Endothelial cell of umbilical vein (primary cell): ENCODE data around the gene USP25. TPM values are rescaled to one million over a fixed set of nuclear protein-coding genes. Genes with fewer than 3 reads are reported as not detected.

Experiments used
- BruUV-seq: library from RNA; stranded (reverse); fragments of 400-500 nt; replicated peaks from 2 replicates; lab custom pipeline; 2021; lab: Mats Ljungman, UMichigan
- CTCF ChIA-PET: fragments of 300-600, 350-600 bp; sonication (Branson Sonifier 250); formaldehyde crosslinking; loops from one replicate; lab custom pipeline; 2021; ENCODE audit warnings: antibody characterized with exemption, inconsistent platforms; lab: Charles Lee
- POLR2A ChIA-PET: fragments of 300-600, 350-600 bp; sonication (Branson Sonifier 250); formaldehyde crosslinking; loops from one replicate; lab custom pipeline; 2021; ENCODE audit warnings: antibody characterized with exemption, inconsistent platforms; lab: Charles Lee
- DNase-seq: peaks from one replicate; pipeline ENCODE4 v3.0.0-alpha.2; 2011; ENCODE audit warnings: low read depth, low spot score
- FAIRE-seq: peaks from 2 replicates; lab custom pipeline; 2011; peaks lifted over from hg19 to GRCh38; lab: Jason Lieb, UNC
- H2AFZ ChIP-seq: 2 replicates; pipeline ENCODE4 v1.6.0; 2012; ENCODE audit warnings: low read depth, low read length, control low read depth, inconsistent platforms
- H3K27ac ChIP-seq: 2 replicates; pipeline ENCODE4 v1.5.1; 2011; ENCODE audit warnings: low read depth, mild to moderate bottlenecking, control low read depth, low read length, moderate library complexity; ENCODE audit not compliant: insufficient read depth
- H3K27me3 ChIP-seq, 2 experiments: 2 replicates each; pipeline versions ENCODE4 v1.6.0 to v1.6.1; 2011; ENCODE audit warnings: low read length in 2 of 2, mixed read lengths in 1 of 2; ENCODE audit not compliant: control insufficient read depth in 2 of 2, insufficient read depth in 2 of 2
- H3K36me3 ChIP-seq, 2 experiments: 2 replicates in 1 of 2; 3 replicates in 1 of 2; pipeline ENCODE4 v1.5.1; 2011; ENCODE audit warnings: low read length in 2 of 2, mild to moderate bottlenecking in 1 of 2, moderate library complexity in 1 of 2; ENCODE audit not compliant: control insufficient read depth in 2 of 2, insufficient read depth in 2 of 2; ENCODE audit errors: extremely low read depth in 1 of 2
- H3K4me1 ChIP-seq: 3 replicates; pipeline ENCODE4 v1.5.1; 2011; ENCODE audit warnings: mild to moderate bottlenecking, low read length; ENCODE audit not compliant: control insufficient read depth, insufficient read depth; ENCODE audit errors: extremely low read depth
- H3K4me2 ChIP-seq: 2 replicates; pipeline ENCODE4 v1.6.1; 2011; ENCODE audit warnings: low read length, control low read depth, mixed read lengths; ENCODE audit not compliant: insufficient read depth
- H3K4me3 ChIP-seq, 3 experiments: fragments of 200-600 bp in 1 of 3; sonication (generic), shearing (Covaris generic) in 1 of 3; replicated peaks in 1 of 3; 2 replicates each; pipeline ENCODE4 v1.5.1; 2011 to 2016; ENCODE audit warnings: control low read depth in 3 of 3, low read length in 3 of 3, mild to moderate bottlenecking in 2 of 3, inconsistent platforms in 1 of 3, low read depth in 1 of 3, moderate library complexity in 1 of 3; ENCODE audit not compliant: insufficient read depth in 1 of 3
- H3K79me2 ChIP-seq: 2 replicates; pipeline ENCODE4 v1.6.0; 2012; ENCODE audit warnings: low read length, inconsistent platforms; ENCODE audit not compliant: control insufficient read depth, insufficient read depth
- H3K9ac ChIP-seq: replicated peaks from 2 replicates; pipeline ENCODE3; 2011; ENCODE audit warnings: low read length, control low read depth; ENCODE audit not compliant: insufficient read depth; ENCODE audit errors: extremely low read depth
- H3K9me1 ChIP-seq: replicated peaks from 3 replicates; pipeline ENCODE4 v1.6.0; 2011; ENCODE audit warnings: mild to moderate bottlenecking, low read length; ENCODE audit not compliant: control insufficient read depth, insufficient read depth; ENCODE audit errors: extremely low read depth
- H3K9me3 ChIP-seq: replicated peaks from 2 replicates; pipeline ENCODE4 v1.5.1; 2012; ENCODE audit warnings: low read length, inconsistent platforms; ENCODE audit not compliant: control insufficient read depth, insufficient read depth
- H4K20me1 ChIP-seq: replicated peaks from 2 replicates; pipeline ENCODE3; 2011; ENCODE audit warnings: mild to moderate bottlenecking, low read length; ENCODE audit not compliant: control insufficient read depth, insufficient read depth; ENCODE audit errors: extremely low read depth
- EZH2 ChIP-seq: IDR thresholded peaks from 2 replicates; pipeline ENCODE4 v1.6.1; 2012; ENCODE audit warnings: borderline replicate concordance, low read depth, mild to moderate bottlenecking, moderate library complexity, low read length, inconsistent platforms; ENCODE audit not compliant: severe bottlenecking
- FOS ChIP-seq: IDR thresholded peaks from 2 replicates; pipeline ENCODE4 v1.6.1; 2011; ENCODE audit warnings: mild to moderate bottlenecking, low read length, moderate library complexity, borderline replicate concordance; ENCODE audit not compliant: insufficient read depth
- GATA2 ChIP-seq: IDR thresholded peaks from 2 replicates; pipeline ENCODE4 v1.7.0; 2011; ENCODE audit warnings: low read depth, mild to moderate bottlenecking, moderate library complexity, mixed read lengths, low read length; ENCODE audit not compliant: insufficient read length, insufficient read depth
- JUN ChIP-seq: IDR thresholded peaks from 2 replicates; pipeline ENCODE4 v1.6.1; 2011; ENCODE audit warnings: borderline replicate concordance, low read depth; ENCODE audit not compliant: insufficient read length, insufficient read depth
- MYC ChIP-seq: IDR thresholded peaks from one replicate; pipeline ENCODE4 v1.6.1; 2011; ENCODE audit warnings: mild to moderate bottlenecking, low read depth, low read length
- POLR2A ChIP-seq: IDR thresholded peaks from 2 replicates; pipeline ENCODE4 v1.6.1; 2012; ENCODE audit warnings: low read depth, mild to moderate bottlenecking, control low read depth, low read length
- POLR2AphosphoS5 ChIP-seq: IDR thresholded peaks from 2 replicates; pipeline ENCODE4 v1.6.1; 2012; ENCODE audit warnings: low read depth, mild to moderate bottlenecking, control low read depth, low read length, moderate library complexity; ENCODE audit not compliant: insufficient read depth
- dilution Hi-C: fragments of 300-500 bp; cut with MboI; formaldehyde crosslinking; loops from one replicate; pipeline ENCODE4 v1.15.0; 2019; ENCODE audit warnings: low sequenced_read_pairs; ENCODE audit not compliant: extremely low pct_ligation_motif_present
- intact Hi-C: fragments of 100-400 bp; cut with micrococcal nuclease; formaldehyde crosslinking; loops from one replicate; pipeline ENCODE4 v1.10.0; 2022
- polyA plus RNA-seq, 4 experiments: library from polyadenylated mRNA; depleted of rRNA in 3 of 4; stranded (reverse) in 3 of 4; unstranded in 1 of 4; fragments of >200 nt; gene quantifications; 2 replicates each; pipeline versions ENCODE4 v1.2.1 to v1.2.3, GENCODE V29; 2011 to 2012; ENCODE audit warnings: missing spikeins in 1 of 4
- total RNA-seq: library from RNA; stranded (reverse); gene quantifications from 2 replicates; pipeline ENCODE4 v1.2.3, GENCODE V29; 2021
- TF ChIP-seq, protein P1 (sequence below): IDR thresholded peaks from 2 replicates; pipeline ENCODE4 v1.6.1; 2011; ENCODE audit not compliant: insufficient read depth, insufficient read length
- TF ChIP-seq, protein P2 (sequence below), 2 donors: IDR thresholded peaks; 1 replicate in 1 of 2; 2 replicates in 1 of 2; pipeline ENCODE4 v1.5.1; 2011; ENCODE audit warnings: low read length in 2 of 2, mild to moderate bottlenecking in 2 of 2, moderate library complexity in 2 of 2, control low read depth in 1 of 2, inconsistent platforms in 1 of 2, low read depth in 1 of 2; ENCODE audit not compliant: insufficient read depth in 1 of 2; ENCODE audit errors: extremely low read depth in 1 of 2

USP25 gene
- total and polyA plus RNA-seq, 2 donors (not counting 3 experiments of a cell fraction or from before 2014, with no cell fraction given), result 14.4 to 67.5 TPM

DNA sequence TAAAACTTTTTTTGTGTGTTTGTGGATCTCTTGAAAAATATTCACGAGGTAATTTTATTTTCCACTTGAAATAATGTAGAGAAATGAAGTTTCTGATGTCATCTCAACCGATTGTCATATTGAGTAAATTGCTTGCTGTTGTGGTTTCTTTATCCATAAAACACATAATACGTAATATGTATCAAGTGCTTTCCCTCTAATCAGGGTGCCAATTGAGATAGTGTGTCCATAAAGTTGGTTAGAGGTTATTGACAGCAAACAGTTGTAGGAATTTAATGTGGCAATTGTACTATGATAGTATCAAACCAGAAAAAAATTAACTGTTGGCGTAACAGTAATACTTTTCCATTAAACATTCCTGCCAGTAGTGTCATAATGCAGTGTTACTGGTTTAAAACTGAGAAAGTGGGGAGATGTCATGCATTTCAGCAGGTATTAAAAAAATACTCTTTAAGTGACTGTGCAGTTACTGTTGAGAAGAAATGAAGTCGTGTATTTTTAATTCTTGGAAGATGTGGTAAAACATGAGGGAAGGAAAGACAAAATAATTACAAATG, 38.3 kb downstream of the USP25 start:
- Histone ChIP-seq H4K20me1 (peaks cover 7% of the 10 kb centered on the region), H3K9me1 (peaks cover 2% of the 10 kb centered on the region), H3K9ac (no peak overlapping the region), H3K4me3 (no peak overlapping the region), H3K27me3 (no peaks in the 10 kb centered on the region), H3K4me2 (no peak overlapping the region), H3K9me3 (no peaks in the 10 kb centered on the region), H2AFZ (no peak overlapping the region), H3K36me3 (no peaks in the 10 kb centered on the region), H3K27ac (no peak overlapping the region), H3K4me1 (peaks cover 21% of the 10 kb centered on the region), H3K79me2 (peaks cover 90% of the 10 kb centered on the region)
- no peak for DNase-seq
- CTCF ChIA-PET, result no interaction called here
- dilution Hi-C loops, result no loop called here
- TF ChIP-seq, protein P1, sequence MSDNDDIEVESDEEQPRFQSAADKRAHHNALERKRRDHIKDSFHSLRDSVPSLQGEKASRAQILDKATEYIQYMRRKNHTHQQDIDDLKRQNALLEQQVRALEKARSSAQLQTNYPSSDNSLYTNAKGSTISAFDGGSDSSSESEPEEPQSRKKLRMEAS, result no peak
- no peak for TF ChIP-seq POLR2AphosphoS5
- no peak for TF ChIP-seq MYC
- TF ChIP-seq JUN, result no peak
- no peak for TF ChIP-seq FOS
- POLR2A ChIA-PET, result no interaction called here
- intact Hi-C loops, result no loop called here
- BruUV-seq, result no TSS peak
- no peak for FAIRE-seq

DNA sequence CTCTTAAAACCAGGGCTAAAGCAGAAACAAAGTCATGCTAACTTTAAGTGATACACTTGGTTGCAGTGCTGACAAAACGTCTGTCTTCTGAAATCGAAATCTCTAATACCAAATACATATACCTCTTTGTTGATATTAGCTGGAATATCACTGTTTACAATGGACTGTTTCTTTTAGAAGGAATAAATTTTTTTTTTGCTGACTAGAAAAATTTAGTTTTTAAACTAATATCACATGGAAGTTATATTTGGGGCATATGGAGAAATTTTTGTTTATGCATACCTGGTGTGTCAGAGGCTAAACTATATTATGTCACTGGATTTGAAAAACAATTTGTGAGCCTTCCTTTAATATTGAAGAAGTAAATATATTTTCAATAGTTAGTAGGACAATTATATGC, 39.1 kb downstream of the USP25 start:
- TF ChIP-seq POLR2AphosphoS5, result no peak
- TF ChIP-seq JUN, result no peak
- no peak for TF ChIP-seq GATA2
- TF ChIP-seq POLR2A, result no peak
- TF ChIP-seq FOS, result no peak
- no peak for TF ChIP-seq EZH2
- TF ChIP-seq, protein P2, sequence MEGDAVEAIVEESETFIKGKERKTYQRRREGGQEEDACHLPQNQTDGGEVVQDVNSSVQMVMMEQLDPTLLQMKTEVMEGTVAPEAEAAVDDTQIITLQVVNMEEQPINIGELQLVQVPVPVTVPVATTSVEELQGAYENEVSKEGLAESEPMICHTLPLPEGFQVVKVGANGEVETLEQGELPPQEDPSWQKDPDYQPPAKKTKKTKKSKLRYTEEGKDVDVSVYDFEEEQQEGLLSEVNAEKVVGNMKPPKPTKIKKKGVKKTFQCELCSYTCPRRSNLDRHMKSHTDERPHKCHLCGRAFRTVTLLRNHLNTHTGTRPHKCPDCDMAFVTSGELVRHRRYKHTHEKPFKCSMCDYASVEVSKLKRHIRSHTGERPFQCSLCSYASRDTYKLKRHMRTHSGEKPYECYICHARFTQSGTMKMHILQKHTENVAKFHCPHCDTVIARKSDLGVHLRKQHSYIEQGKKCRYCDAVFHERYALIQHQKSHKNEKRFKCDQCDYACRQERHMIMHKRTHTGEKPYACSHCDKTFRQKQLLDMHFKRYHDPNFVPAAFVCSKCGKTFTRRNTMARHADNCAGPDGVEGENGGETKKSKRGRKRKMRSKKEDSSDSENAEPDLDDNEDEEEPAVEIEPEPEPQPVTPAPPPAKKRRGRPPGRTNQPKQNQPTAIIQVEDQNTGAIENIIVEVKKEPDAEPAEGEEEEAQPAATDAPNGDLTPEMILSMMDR (IDR thresholded peaks at IDR 0.05; ENCODE audit: extremely low read depth in 1 of 2, insufficient read depth in 1 of 2, low read depth in 1 of 2, low read length in 2 of 2), result no peak
- TF ChIP-seq, protein P1, result no peak
- no peak for TF ChIP-seq MYC
- no peak overlapping the region for H3K9ac ChIP-seq
- no peak overlapping the region for H3K27ac ChIP-seq
- no peak overlapping the region for H2AFZ ChIP-seq
- peaks cover 21% of the 10 kb centered on the region for H3K4me1 ChIP-seq
- intact Hi-C loops (no loop called here), dilution Hi-C loops (no loop called here)
- H3K4me3 ChIP-seq, result no peak overlapping the region
- no peaks in the 10 kb centered on the region for H3K36me3 ChIP-seq
- FAIRE-seq (no peak), DNase-seq (no peak)
- H3K27me3 ChIP-seq, result no peaks in the 10 kb centered on the region
- BruUV-seq, result no TSS peak
- CTCF ChIA-PET, result no interaction called here
- no peaks in the 10 kb centered on the region for H3K9me3 ChIP-seq
- H3K79me2 ChIP-seq, result peaks cover 91% of the 10 kb centered on the region
- H3K4me2 ChIP-seq, result no peak overlapping the region
- POLR2A ChIA-PET, result no interaction called here
- peaks cover 2% of the 10 kb centered on the region for H3K9me1 ChIP-seq
- peaks cover 6% of the 10 kb centered on the region for H4K20me1 ChIP-seq
